NCI-H524 treated with DMSO at 0.1 percent for 48 hours (cell line): Measurements from ENCODE around the gene ZNF774.
"Not testable (repeated sequence)": the region's sequence is repeated elsewhere in the genome, so short reads cannot be mapped to it uniquely, and the experiment has no call there.

Experiments used
- DNase-seq: peaks from one replicate; lab custom pipeline; 2025; lab: John Stamatoyannopoulos, UW

The ZNF774 gene

DNA sequence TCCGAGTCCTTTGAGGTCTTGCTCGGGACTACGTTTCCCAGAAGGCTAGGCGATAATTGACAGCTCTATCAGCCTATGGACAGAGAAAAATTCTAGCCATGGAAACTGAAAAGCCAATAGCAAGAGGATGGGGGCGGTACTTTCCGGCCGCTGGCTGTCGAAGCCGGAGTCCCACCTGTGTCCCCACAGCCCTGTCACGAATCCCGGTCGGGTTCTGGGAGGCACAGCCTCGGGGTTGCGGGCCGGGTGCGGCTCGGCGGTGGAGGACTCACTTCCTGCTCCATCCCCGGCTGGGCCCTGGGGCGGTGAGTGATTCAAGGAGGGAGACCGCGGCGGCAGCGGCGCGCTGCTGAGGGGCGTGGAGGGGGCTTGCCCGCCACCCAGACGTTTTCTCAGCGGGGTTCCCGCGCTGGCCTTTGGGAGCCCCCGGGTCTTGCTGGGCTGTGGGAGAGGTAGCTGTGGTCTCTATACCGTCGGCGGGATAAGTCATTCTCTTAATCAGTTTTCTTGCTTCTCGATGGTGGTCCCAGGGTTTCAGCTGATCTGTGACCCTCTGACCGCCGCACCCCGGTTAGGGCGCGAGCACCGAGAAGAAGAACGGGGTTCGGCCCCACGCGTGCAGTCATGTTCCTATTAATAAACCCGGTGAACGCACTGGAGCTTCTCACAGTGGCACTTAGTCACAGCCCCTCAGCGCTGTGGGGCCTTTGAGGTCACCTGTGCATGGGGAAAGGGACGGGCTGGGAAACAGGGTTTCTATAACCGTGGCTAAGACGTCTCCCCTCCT is at the start of gene ZNF774:
ZNF774 (plus strand) TSS at position 178 of the 787 bp plus-strand sequence. CDS start 2,377 bp downstream, outside the sequence.
- peak; percentile 95 for DNase-seq

- DNase-seq, result not testable (repeated sequence)
Observed at GRCh38 chr15:90305355-90305754, 46.7 kb upstream of the ZNF774 start.

GRCh38 chr15:90305932-90306331 is 46.2 kb upstream of the ZNF774 start:
- no peak for DNase-seq

DNA sequence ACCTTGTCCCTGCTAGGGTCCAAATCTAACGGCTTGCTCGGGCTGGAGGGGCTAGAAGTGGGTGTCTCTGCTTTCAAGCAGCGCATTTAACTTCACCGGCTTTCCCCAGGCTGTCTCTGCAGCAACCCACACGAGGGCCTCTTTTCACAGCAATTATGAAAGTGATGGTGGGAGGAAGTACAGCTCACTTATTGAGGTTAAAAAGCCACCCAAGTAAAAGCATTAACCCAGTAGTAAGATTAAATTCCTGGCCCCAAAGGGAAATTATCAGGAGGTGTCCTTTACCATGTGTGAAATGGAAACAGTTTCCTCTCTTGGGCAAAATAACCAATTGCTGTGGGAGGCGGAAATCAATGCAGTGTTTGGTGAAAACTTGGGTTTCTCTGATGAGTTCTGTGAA is 45.5 kb upstream of the ZNF774 start:
- DNase-seq, result no peak

- DNase-seq, result no peak
Observed at GRCh38 chr15:90307661-90308060, 44.4 kb upstream of the ZNF774 start.

- no peak for DNase-seq
Observed at GRCh38 chr15:90309020-90309419, 43.1 kb upstream of the ZNF774 start.

DNA sequence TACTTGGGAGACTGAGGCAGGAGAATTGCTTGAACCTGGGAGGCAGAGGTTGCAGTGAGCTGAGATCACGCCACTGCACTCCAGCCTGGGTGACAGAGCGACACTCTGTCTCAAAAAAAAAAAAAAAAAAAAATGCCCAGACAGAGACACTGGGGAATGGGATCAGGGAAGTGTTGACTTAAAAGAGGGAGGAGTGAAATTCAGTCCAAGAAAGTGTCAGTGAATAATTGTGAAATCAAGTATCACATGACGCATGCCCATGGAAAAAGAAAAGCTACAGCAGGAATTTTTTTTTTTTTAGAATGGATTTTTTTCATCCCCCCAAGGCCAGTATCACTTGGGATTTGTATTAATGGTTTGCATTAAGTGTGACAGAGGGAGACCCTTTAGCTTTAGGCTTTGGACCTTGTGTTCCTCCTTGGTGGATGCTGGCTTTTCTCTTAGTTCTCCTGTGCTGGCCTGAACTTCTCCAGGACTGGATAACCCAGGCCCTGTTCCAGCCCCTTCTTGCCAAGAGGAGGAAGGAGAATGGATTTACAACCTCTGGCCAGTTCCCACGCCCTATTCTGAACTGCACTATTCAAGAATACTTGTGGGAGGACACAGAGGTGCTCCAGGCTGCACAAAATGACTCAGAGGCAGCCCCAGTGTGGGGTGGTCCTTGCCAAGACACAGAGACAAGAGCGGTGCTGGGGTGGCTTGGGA is 36.7 kb upstream of the ZNF774 start:
- DNase-seq, result no peak

- DNase-seq, result no peak
Observed at GRCh38 chr15:90316139-90316538, 35.9 kb upstream of the ZNF774 start.

DNA sequence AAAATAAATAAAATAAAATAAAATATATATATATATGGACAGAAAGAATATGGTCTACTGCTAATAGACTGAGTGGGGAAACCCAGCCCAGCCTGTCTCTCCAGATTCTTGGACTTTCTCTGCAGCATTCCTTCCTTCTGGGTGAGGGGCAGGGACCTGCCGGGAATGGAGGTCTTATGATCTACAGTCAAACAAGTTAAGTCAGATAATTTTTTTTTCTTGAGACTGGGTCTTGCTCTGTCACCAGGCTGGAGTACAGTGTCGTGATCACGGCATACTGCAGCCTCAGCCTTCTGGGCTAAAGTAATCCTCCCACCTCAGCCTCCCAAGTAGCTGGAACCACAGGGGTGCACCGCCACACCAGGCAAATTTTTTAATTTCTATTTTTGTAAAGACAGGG is 33.5 kb upstream of the ZNF774 start:
- DNase-seq, result no peak

DNA sequence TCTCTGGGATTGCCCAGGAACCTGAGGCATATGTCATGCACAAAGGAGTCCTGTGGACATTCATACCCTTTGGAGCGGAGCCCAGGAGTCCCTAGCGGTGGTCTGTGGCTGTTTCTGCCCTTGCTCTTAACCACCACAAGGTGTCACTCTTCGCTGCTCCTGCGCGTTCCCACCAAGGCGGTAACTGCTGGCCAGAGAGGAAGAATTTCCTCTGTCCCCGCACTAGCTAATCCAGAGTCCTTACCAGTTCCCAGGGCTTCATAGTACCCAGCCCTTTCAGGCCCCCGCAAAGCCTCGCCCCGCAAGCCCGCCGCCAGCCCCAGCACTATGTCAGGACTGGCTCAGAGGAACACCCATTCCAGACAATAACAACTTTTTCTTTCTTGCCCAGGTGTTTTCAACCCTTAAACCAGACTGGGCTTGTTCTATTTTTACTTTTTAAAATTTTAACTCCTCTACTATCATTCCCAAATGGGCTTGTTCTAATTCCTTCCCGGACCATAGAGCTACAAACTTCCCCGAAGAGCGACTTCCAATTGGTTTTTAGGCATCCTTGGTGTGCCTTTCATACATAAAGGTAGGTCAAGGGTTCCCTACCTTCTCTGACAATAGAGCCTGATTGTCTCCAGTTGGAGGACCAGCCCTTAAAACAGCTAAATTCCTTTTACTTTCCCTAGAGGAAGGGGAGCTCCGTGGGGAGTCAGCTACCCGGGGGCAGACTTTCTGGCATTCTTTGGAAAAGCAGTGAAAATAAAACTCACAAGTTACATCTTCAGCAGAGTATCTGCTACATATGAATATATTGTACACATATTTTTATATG is 31.8 kb upstream of the ZNF774 start:
- DNase-seq, result peak; percentile 76

DNA sequence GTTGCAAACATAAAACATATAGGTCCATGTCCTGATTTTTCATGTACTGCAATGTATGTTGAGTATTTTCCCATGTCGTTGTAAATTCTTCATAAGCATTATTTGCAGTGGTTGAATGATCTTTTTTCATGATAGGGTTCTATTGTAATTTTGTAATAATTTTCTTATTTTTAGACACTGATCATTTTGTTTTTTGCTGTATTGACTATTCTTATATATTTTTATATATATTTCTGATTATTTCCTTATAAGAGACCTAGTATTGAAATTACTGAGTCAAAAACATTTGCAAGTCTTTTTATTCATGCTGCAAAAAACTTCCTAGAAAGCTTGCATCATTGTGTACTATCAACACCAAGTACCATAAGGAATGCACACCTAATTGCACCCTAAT is 31.2 kb upstream of the ZNF774 start:
- DNase-seq, result no peak

GRCh38 chr15:90322538-90322937 is 29.5 kb upstream of the ZNF774 start:
- DNase-seq, result no peak

GRCh38 chr15:90325726-90326125 is 26.4 kb upstream of the ZNF774 start:
- DNase-seq, result no peak

GRCh38 chr15:90326441-90326840 is 25.6 kb upstream of the ZNF774 start:
- DNase-seq, result no peak

DNA sequence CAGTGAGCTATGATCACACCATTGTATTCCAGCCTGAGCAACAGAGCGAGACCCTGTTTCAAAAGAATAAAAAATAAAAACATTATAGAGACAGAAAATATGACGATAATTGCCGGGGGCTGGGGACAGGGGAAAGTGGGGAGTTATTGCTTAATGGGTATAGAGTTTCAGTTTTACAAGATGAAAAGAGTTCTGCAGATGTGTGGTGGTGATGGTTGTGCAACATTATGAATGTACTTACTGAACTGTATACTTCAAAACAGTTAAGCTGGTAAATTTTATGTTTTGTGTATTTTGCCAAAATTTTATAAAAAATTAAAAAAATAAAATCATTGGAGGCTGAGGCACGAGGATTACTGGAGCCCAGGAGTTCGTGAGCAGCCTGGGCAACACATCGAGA is 24.8 kb upstream of the ZNF774 start:
- DNase-seq, result no peak

DNA sequence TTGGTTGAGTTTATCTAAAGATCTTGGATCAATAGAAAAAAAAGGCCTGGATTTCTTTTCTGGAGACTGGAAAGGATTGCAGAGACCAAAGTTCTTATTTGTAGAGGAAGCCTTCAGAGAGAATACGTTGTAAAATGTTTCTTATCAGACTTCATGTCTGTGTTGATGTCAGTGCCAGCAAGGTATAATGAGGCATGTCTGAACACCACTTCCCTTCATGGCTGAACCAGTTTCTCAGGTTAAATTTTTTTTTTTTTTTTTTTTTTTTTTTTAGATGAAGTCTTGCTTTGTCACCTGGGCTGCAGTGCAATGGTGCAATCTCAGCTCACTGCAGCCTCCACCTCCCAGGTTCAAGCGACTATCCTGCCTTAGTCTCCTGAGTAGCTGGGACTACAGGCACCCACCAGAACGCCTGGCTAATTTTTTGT is 17.8 kb upstream of the ZNF774 start:
- DNase-seq, result no peak

DNA sequence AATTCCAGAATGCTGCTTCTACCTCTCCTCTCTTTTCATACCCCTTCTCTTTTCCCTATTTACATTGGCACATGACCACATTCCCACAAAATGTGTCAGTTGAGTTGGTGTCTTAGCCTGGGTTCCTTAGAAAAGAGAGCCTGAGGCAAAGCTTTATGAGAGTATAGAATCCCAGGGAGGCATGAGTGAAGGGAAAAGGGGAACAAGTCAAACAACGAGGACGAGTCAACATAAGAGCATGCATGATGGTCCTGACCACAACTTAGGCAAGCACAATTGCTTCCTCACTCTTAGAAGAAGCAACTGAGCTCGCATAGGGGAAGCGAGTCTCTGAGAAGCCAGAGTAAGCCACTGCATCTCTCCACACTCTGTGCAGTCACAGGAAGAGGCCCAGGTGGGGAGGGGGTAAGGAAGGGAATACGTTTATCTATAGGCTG is 15.4 kb upstream of the ZNF774 start:
- DNase-seq, result no peak

DNA sequence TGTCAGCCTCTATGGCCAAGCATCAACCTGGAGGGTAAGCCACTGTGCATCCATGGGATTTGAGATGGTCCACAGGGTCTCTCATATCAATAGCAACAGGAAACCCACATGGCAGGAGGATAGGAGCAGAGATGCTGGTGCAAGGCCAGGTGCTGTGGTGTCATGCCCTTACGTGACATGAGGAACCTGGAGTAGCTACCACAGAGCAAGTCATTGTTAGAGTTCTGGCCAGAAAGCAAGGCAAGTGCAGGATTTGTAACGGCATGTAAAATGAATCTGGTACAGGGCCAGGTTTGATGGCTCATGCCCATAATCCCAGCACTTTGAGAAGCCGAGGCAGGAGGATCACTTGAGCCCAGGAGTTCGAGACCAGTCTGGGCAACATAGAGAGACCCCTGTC is 14.8 kb upstream of the ZNF774 start:
- DNase-seq, result no peak

DNA sequence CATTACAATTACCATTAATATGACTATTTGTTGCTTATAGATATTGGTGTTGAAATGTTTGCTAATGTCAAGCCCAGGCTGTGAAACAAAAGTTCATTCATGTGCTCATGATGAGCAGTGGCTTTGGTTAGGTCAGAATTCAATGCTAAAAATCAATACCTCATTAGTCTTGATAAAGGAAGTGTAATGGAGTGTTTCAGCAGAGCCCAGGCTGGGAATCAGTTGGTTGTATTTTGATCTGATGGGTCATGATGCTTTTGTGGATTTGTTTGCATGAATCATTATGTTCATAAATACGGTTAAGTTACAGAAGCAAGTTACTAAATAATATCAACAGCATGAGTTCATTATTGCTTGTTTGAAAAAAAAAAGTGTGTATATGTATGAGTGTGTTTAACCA is 13.6 kb upstream of the ZNF774 start:
- DNase-seq, result no peak

DNA sequence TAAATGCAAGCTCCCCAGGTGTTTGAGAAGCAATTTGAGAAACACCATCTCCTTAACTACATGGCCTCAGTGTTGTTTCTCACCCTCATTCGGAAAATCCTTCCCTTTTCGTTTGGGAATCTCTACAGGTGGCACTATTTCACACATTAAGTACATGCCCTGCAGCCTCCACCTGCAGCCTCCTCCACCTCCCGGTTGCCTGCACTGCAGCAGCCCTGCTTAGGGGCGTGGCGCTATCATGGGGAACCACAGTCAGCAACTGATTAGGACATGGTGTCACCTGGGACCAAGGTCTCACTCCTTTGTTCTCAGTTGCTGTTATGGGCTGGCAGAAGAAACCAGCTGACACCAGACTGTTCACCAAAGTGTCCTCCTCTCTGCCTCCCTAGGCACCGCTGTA is 11.7 kb upstream of the ZNF774 start:
- no peak for DNase-seq

- no peak for DNase-seq
Observed at GRCh38 chr15:90343302-90343790, 8.7 kb upstream of the ZNF774 start.

GRCh38 chr15:90344662-90345061 is 7.4 kb upstream of the ZNF774 start:
- DNase-seq, result no peak
